RWPE1 (cell line): ENCODE results near the gene PDCD11.
A peak's percentile ranks its signal among the peaks of the same experiment; 100 is the strongest.

ENCODE experiments used
- CTCF ChIA-PET: fragments of 350-600 bp; sonication (Branson Sonifier 250); formaldehyde crosslinking; extraction: SDS; loops from one replicate; lab custom pipeline; 2021; lab: Yijun Ruan, JAX
- POLR2A ChIA-PET: fragments of 400-600 bp; formaldehyde crosslinking; extraction: SDS; loops from one replicate; lab custom pipeline; 2020; ENCODE audit warnings: antibody characterized with exemption; ENCODE audit not compliant: low non-redundant PET; lab: Yijun Ruan, JAX
- DNase-seq: peaks from one replicate; pipeline ENCODE4 v3.0.0; 2012; ENCODE audit warnings: low spot score
- H3K27ac ChIP-seq: fragments of 450-650 bp; 2 replicates; pipeline ENCODE4 v1.5.1; 2017
- CTCF ChIP-seq: fragments of 450-650 bp; conservative IDR thresholded peaks from 2 replicates; pipeline ENCODE4 v1.5.1; 2017; ENCODE audit warnings: low read depth, mild to moderate bottlenecking

Gene PDCD11

GRCh38 chr10:103451831-103452505 lies 55.5 kb downstream of the PDCD11 start, which contains the start of gene CALHM2:
Gene CALHM2 (minus strand): TSS chr10:103452370. CDS start chr10:103449941, 2,429 bp downstream.
- POLR2A ChIA-PET, result no interaction called here

GRCh38 chr10:103452506-103453230 lies 56.2 kb downstream of the PDCD11 start:
- peak overlapping the region; percentile 69 for H3K27ac ChIP-seq
- POLR2A ChIA-PET, result no interaction called here
- DNase-seq, result no peak
- TF ChIP-seq CTCF, result no peak
- CTCF ChIA-PET, result interaction anchor here (0.6 to 1.8 kb wide), 2 partner anchors 32 to 560 kb away, joined by 4 to 6 read pairs; no protein-coding TSS in a partner anchor

More at GRCh38 chr10:103451831-103452505, 55.5 kb downstream of the PDCD11 start, which contains the start of gene CALHM2:
- DNase-seq, result no peak
- no peak for TF ChIP-seq CTCF
- H3K27ac ChIP-seq, result peak within 1 kb of the TSS; percentile 69
- CTCF ChIA-PET, result interaction anchor here (0.6 to 1.8 kb wide), 3 partner anchors 33 to 604 kb away, joined by 3 to 6 read pairs (median 5); no protein-coding TSS in a partner anchor

- CTCF ChIA-PET, result interaction anchor here (1.8 kb wide), 1 partner anchor 31 kb away, joined by 6 read pairs; no protein-coding TSS in a partner anchor
- no peak overlapping the region for H3K27ac ChIP-seq
- no peak for TF ChIP-seq CTCF
- POLR2A ChIA-PET, result interaction anchor here (0.6 kb wide), 1 partner anchor 9 kb away, joined by 3 read pairs; no protein-coding TSS in a partner anchor
- no peak for DNase-seq
Measured at GRCh38 chr10:103454026-103454425, 57.6 kb downstream of the PDCD11 start.

- no peak for TF ChIP-seq CTCF
- ChIA-PET POLR2A (no interaction called here), CTCF (interaction anchor here (1.2 kb wide), 1 partner anchor 30 kb away, joined by 3 read pairs; no protein-coding TSS in a partner anchor)
- DNase-seq, result no peak
- H3K27ac ChIP-seq, result no peak overlapping the region
Measured at GRCh38 chr10:103455235-103455634, 58.8 kb downstream of the PDCD11 start.

- DNase-seq, result no peak
- ChIA-PET POLR2A (no interaction called here), CTCF (interaction anchor here (1.2 kb wide), 1 partner anchor 29 kb away, joined by 3 read pairs; no protein-coding TSS in a partner anchor)
- TF ChIP-seq CTCF, result no peak
- H3K27ac ChIP-seq, result no peak overlapping the region; the same call in 1 of the 2 replicates
Measured at GRCh38 chr10:103456074-103456660, 59.7 kb downstream of the PDCD11 start.
